Dendritic cell treated with granulocyte-macrophage colony-stimulating factor and Interleukin-4, amounts not matched to agents 40 ng/mL and 50 ng/mL, for 4 days (primary cell): ENCODE data around the gene RBM24.

ENCODE experiments used
- H3K27ac Mint-ChIP-seq: one replicate; pipeline ENCODE4 v1.8.0; 2022; ENCODE audit warnings: mild to moderate bottlenecking, mixed read lengths
- H3K27me3 Mint-ChIP-seq: one replicate; pipeline ENCODE4 v1.8.0; 2022; ENCODE audit warnings: mild to moderate bottlenecking, mixed read lengths
- H3K36me3 Mint-ChIP-seq: one replicate; pipeline ENCODE4 v1.8.0; 2022; ENCODE audit warnings: low read depth, mixed read lengths
- H3K4me1 Mint-ChIP-seq: one replicate; pipeline ENCODE4 v1.8.0; 2022; ENCODE audit warnings: low read depth, mixed read lengths
- H3K4me3 Mint-ChIP-seq: one replicate; pipeline ENCODE4 v1.8.0; 2022; ENCODE audit warnings: mild to moderate bottlenecking, moderate library complexity, mixed read lengths
- H3K9me3 Mint-ChIP-seq: one replicate; pipeline ENCODE4 v1.8.0; 2022; ENCODE audit warnings: mixed read lengths
- intact Hi-C: fragments of 100-400 bp; cut with micrococcal nuclease; formaldehyde crosslinking; loops from one replicate; pipeline ENCODE4 v1.15.0; 2022

RBM24 gene

DNA sequence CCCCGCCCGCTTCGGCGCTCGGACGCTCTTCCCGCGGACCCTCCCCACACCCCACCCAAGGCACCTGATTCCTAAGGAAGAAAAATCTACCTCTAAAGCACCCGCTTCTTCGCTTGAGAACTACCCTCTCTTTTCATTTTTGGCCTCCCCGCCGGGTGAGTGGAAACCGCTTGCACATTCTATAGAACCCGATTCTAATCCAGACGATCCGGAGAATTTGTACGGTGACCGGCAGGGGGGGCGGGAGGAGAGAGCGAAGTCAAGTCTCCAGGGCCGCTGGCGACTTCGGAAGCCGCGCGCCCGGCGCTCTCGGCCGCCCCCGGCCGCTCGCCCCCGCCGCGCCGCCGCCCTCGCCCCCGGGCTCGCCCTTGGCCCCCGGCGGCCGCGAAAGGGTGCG lies at the start of gene RBM24:
Gene RBM24 (plus strand): TSS at position 262 of the 397 bp plus-strand sequence. CDS start 221 bp downstream, outside the sequence.
- H3K36me3 Mint-ChIP-seq = no peaks in the 10 kb centered on the region
- intact Hi-C loops = no loop called here
- no peak within 1 kb of the TSS for H3K27ac Mint-ChIP-seq
- peaks cover 61% of the 10 kb centered on the region for H3K27me3 Mint-ChIP-seq
- H3K9me3 Mint-ChIP-seq = no peaks in the 10 kb centered on the region
- peaks cover 10% of the 10 kb centered on the region for H3K4me1 Mint-ChIP-seq
- peak within 1 kb of the TSS; percentile 81 for H3K4me3 Mint-ChIP-seq

DNA sequence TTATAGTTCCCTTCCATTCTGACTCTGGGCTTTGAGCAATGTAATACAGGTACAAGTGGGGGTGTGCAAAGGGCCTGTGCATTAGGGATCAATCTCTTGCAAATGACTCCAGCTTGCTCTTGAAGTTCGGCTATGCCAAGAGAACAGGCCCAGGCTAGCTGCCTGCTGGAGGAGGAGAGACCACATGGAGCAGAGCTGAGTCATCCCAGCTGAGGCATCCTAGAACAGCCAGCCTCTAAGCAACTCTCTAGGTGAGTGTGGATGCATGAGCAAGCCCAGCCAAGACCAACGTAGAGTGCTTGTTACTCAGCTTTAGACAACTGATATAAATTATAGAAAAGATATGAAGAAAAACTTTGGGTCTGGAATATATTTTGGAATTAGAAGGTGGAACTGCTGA lies 47.6 kb upstream of the RBM24 start:
- Mint-ChIP-seq H3K27ac (no peak overlapping the region), H3K27me3 (no peaks in the 10 kb centered on the region), H3K36me3 (no peaks in the 10 kb centered on the region), H3K4me3 (no peak overlapping the region), H3K4me1 (no peaks in the 10 kb centered on the region), H3K9me3 (no peaks in the 10 kb centered on the region)
- intact Hi-C loops = no loop called here

DNA sequence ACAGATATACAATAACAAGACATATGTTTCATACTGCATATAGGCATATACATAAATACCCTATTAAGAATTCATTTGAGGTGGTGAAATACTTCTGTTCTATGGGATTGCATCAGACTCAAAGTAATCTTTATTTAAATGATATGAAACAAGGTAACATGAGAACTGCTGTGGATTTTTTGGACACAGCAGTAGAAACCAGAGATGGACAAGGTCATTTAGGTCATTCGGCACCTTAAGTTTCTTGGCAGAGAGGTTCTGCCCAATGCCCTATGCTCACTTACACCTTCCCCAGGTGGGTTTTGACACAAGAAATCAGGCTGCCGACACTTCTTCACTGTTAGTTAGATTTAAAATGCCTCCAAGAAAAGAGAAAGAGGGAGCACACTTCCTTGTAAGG lies 43.9 kb upstream of the RBM24 start:
- Mint-ChIP-seq H3K27ac (no peak overlapping the region), H3K27me3 (no peaks in the 10 kb centered on the region), H3K4me1 (no peaks in the 10 kb centered on the region), H3K36me3 (no peaks in the 10 kb centered on the region), H3K4me3 (no peak overlapping the region), H3K9me3 (peaks cover 17% of the 10 kb centered on the region)
- intact Hi-C loops = no loop called here

DNA sequence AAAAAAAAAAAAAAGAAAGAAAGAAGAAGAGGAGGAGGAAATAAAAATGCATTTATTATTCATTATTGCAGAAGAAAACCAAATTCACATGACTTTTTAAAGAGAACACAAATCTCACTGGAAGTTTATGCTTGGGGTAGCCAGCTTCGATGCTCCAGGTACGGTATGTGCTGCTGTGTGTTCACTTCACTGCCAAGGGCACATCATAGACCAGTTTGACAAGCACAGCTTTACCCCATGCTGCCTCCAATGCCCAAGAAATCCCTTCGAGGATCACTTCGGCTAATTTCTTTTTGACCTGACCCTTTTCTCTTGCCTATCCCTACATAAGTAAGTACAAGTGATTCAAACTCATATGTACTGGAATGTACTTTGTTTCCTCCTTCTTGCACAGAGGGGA lies 41.9 kb upstream of the RBM24 start:
- Mint-ChIP-seq H3K4me3 (no peak overlapping the region), H3K27me3 (no peaks in the 10 kb centered on the region), H3K4me1 (no peaks in the 10 kb centered on the region), H3K27ac (no peak overlapping the region), H3K9me3 (peaks cover 21% of the 10 kb centered on the region), H3K36me3 (no peaks in the 10 kb centered on the region)
- intact Hi-C loops = no loop called here

DNA sequence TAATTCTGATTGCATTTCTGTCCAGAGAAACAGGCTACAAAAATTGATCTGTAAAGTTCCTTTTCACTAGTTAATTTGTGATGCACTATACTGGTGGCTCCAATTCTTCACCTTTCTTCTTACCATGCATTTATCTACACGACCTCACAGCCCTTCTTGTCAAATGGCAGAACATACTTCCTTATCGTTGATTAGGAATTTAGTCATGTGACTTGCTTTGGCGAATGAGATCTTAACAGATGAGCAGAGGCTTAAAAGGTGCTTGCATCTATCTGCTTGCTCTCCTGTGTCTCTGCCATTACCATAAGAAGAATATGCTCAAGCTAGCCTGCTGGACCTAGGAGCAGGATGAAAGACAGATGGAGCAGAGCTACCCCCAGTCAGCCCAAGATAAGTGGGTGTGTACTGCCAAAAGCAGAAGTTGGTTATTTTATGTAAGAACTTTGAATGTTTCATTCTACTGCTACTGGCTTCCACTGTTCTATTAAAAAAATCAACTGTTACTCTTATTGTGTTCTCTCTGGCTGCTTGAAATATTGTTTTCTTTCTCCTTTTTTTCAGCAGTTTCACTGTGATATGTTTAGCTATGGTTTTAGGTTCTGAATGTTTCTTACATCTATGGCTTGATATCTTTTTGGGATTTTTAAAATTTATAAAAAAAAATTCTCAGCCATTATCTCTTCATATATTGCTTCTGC lies 40.2 kb upstream of the RBM24 start:
- Mint-ChIP-seq H3K27ac (no peak overlapping the region), H3K9me3 (peaks cover 21% of the 10 kb centered on the region), H3K27me3 (no peaks in the 10 kb centered on the region), H3K4me3 (no peak overlapping the region), H3K36me3 (no peaks in the 10 kb centered on the region), H3K4me1 (no peaks in the 10 kb centered on the region)
- intact Hi-C loops = no loop called here

DNA sequence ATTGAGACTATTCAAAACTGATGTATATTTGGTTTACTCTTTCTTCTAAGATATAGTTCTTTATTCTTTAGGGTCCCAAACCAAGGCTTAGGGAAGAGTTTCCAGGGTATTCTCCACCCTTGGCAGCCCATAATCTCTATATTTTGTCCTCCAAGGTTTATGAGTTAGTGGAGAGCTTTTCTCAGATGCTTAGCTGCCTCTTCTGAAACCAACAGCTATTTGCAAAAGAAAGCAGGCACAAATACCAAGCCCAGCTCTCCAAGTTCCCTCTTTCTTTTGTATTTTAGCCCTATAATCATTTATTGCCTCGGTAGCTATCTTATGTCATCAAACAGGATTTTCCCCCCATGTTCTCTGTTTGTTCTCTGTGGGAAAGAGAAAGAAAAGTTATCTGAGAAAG lies 39.1 kb upstream of the RBM24 start:
- no peak overlapping the region for H3K4me3 Mint-ChIP-seq
- no peak overlapping the region for H3K27ac Mint-ChIP-seq
- no peaks in the 10 kb centered on the region for H3K27me3 Mint-ChIP-seq
- intact Hi-C loops = no loop called here
- peaks cover 21% of the 10 kb centered on the region for H3K9me3 Mint-ChIP-seq
- no peaks in the 10 kb centered on the region for H3K4me1 Mint-ChIP-seq
- H3K36me3 Mint-ChIP-seq = no peaks in the 10 kb centered on the region

DNA sequence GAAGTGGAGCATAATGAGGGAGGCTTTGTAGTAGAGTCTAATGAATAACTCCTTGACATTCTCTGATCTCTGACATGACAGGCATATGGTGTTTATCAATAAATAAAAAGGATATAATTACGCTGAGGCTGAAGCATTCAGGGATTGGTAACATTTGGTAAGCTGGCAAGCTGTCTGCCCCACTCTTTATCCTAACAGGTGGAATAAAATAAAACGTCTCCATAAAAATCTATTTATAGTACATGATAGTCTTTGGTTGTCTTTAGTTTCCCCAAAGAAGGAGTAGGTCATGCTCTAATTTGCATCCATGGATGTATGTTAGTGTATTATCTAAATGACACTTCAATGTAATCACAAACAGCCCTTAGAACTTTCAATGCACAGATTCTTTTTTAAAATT lies 30.9 kb upstream of the RBM24 start:
- H3K27me3 Mint-ChIP-seq = no peaks in the 10 kb centered on the region
- H3K4me3 Mint-ChIP-seq = no peak overlapping the region
- no peaks in the 10 kb centered on the region for H3K4me1 Mint-ChIP-seq
- no peak overlapping the region for H3K27ac Mint-ChIP-seq
- no peaks in the 10 kb centered on the region for H3K9me3 Mint-ChIP-seq
- intact Hi-C loops = no loop called here
- H3K36me3 Mint-ChIP-seq = no peaks in the 10 kb centered on the region

DNA sequence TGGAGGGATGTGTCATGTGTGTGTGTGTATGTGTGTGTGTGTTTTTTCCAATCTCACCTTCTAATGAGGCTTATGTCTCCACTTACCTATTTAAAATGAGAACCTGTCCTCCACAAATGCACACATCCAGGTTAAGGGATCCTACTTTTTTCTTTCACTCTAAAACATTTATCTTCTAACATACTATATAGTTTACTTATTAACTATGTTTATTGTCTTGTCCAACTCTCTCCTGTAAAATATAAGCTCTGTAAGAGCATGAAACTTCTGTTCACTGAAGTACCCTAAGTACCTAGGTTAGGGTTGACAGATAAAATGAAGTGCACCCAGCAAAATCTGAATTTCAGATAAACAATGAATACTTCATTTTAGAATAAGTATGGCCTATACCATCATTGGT lies 29.2 kb upstream of the RBM24 start:
- no peak overlapping the region for H3K4me3 Mint-ChIP-seq
- intact Hi-C loops = no loop called here
- H3K9me3 Mint-ChIP-seq = no peaks in the 10 kb centered on the region
- H3K27me3 Mint-ChIP-seq = no peaks in the 10 kb centered on the region
- no peaks in the 10 kb centered on the region for H3K4me1 Mint-ChIP-seq
- no peak overlapping the region for H3K27ac Mint-ChIP-seq
- H3K36me3 Mint-ChIP-seq = no peaks in the 10 kb centered on the region

DNA sequence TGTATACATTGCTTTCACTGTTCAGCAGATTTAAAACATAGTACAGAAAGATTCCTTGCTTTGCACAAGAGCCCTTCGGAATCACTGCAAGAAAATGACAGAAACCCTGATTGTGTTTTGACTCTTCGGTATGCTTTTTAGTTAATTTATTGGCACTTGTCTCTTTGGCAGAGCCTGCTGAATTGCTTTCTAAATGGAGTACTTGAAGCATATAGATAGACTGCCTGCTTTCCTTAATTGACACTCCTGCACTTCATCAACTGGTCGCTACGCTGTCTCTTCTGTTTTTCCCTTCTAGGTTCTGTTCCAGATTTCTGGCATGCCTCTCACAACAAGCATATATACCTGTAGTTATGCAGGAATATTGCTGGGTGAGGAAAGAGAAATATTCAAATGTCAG lies 22.4 kb upstream of the RBM24 start:
- no peaks in the 10 kb centered on the region for H3K36me3 Mint-ChIP-seq

DNA sequence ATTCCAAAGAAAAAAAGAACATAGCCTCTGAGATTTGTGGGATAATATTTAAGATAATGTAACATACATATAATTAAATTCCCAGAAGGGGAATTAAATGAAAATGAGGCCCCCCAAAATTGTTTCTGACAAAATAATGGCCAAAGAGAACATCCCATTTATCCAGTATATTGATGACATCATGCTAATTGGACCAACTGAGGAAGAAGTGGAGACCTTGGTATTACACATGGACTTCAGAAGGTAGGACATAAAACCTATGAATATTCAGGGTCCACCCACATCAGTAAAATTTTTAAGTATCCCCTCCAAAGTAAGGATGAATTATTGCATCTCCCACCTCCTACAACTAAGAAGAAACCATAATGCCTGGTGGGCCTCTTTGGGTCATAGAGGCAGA lies 15.6 kb upstream of the RBM24 start:
- intact Hi-C loops = no loop called here
- Mint-ChIP-seq H3K27ac (no peak overlapping the region), H3K27me3 (peaks cover 6% of the 10 kb centered on the region), H3K36me3 (no peaks in the 10 kb centered on the region), H3K4me3 (no peak overlapping the region), H3K4me1 (no peaks in the 10 kb centered on the region), H3K9me3 (no peaks in the 10 kb centered on the region)

More for the DNA sequence above, 22.4 kb upstream of the RBM24 start:
- Mint-ChIP-seq H3K27me3 (peaks cover 4% of the 10 kb centered on the region), H3K27ac (no peak overlapping the region), H3K4me3 (no peak overlapping the region), H3K4me1 (no peaks in the 10 kb centered on the region), H3K9me3 (no peaks in the 10 kb centered on the region)
- intact Hi-C loops = no loop called here

DNA sequence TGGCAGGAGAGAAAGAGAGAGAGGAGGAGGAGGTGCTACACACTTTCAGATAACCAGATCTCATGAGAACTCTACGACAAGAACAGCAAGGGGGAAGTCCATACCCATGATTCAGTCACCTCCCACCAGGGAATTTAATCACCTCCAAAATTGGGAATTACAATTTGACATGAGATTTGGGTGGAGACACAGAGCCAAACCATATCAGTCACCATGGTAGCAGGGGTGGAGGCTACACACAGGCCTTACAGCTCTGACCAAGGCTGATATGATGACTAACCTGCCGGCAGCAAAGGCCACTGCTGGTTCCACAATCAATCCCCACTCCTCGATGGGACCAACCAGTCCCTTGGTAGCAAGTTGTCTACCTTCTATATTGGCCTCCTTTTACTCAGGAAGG lies 13.6 kb upstream of the RBM24 start:
- Mint-ChIP-seq H3K9me3 (no peaks in the 10 kb centered on the region), H3K27ac (no peak overlapping the region), H3K27me3 (peaks cover 4% of the 10 kb centered on the region), H3K4me1 (no peaks in the 10 kb centered on the region), H3K4me3 (no peak overlapping the region), H3K36me3 (no peaks in the 10 kb centered on the region)
- intact Hi-C loops = no loop called here

DNA sequence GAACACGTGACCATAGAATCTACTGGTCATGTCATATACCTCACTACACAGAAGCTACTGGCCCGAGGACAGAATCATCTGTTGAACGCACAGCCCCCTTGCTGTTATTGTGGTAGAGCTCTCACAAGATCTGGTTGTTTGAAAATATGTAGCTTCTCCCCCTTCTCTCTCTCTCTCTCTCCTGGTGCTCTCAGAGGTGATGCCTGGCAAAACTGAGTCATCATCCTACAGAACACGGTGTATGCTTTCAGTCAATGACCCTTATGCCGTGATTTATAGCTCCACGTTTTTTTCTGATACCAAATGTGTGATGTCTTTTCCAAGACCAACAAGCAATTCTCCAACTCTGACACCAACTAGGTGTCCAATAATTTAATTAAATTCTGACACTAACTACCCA lies 13.0 kb upstream of the RBM24 start:
- no peaks in the 10 kb centered on the region for H3K4me1 Mint-ChIP-seq
- intact Hi-C loops = no loop called here
- no peaks in the 10 kb centered on the region for H3K36me3 Mint-ChIP-seq
- no peaks in the 10 kb centered on the region for H3K9me3 Mint-ChIP-seq
- H3K4me3 Mint-ChIP-seq = no peak overlapping the region
- H3K27ac Mint-ChIP-seq = no peak overlapping the region
- peaks cover 4% of the 10 kb centered on the region for H3K27me3 Mint-ChIP-seq

DNA sequence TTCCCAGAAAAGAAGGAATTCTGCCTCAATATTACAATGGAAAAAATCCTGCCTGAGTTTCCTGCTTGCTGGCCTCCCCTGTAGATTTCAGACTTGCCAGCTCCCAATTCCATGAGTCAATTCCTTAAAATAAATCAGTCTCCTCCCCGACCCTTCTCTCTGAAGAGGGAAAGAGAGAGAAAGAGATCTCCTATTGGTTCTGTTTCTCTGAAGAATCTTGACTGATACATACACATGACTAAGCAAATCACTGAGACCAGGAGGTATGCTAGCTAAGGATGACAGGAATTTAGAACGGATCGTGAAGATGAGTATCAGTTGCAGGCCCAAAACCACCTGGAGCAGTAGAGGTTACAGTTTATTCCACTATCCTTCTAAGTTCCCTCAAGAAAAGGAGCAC lies 11.3 kb upstream of the RBM24 start:
- Mint-ChIP-seq H3K4me1 (no peaks in the 10 kb centered on the region), H3K9me3 (no peaks in the 10 kb centered on the region), H3K4me3 (no peak overlapping the region), H3K27me3 (peaks cover 5% of the 10 kb centered on the region), H3K27ac (no peak overlapping the region), H3K36me3 (no peaks in the 10 kb centered on the region)
- intact Hi-C loops = no loop called here

DNA sequence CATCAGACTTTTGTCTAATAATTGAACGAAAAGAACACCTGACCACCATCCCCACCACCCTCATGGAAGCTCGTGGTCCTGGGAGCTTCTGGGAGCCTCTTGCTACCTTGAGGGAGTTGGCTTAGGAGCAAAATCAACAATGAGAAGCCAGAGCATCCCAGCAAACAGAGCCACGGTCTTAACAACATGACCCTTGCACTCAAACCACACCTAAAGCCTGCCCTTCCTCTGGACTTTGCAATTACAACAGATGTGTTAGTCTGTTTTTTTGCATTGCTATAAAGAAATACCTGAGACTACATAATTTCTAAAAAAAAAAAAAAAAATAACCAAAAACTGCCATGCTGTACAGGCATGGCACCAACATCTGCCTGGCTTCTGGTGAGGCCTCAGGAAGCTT lies 9.5 kb upstream of the RBM24 start:
- H3K27ac Mint-ChIP-seq = no peak overlapping the region
- peaks cover 6% of the 10 kb centered on the region for H3K27me3 Mint-ChIP-seq
- no peak overlapping the region for H3K4me3 Mint-ChIP-seq
- intact Hi-C loops = no loop called here
- H3K4me1 Mint-ChIP-seq = no peaks in the 10 kb centered on the region
- H3K36me3 Mint-ChIP-seq = no peaks in the 10 kb centered on the region
- H3K9me3 Mint-ChIP-seq = no peaks in the 10 kb centered on the region

DNA sequence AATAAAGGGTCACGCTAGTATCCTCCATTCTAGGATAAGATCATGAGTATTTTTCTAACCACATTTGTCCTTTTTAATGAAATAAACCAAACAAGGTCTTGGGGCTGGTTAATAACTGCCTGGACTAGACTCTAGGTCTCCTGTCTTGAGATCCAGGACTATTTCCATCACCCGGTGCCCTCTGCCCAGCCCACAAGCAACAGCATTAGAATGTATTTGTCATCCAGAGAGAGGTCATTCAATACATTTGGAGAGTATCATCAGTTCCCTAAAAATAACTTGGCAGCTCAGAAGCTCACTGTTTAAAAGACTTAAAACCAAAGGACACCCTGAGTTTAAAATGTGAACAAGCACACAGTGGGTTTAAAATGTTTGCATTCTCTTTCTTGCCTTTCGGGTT lies 4.4 kb upstream of the RBM24 start:
- peaks cover 39% of the 10 kb centered on the region for H3K27me3 Mint-ChIP-seq
- H3K9me3 Mint-ChIP-seq = no peaks in the 10 kb centered on the region
- H3K36me3 Mint-ChIP-seq = no peaks in the 10 kb centered on the region

More for the DNA sequence above, 4.4 kb upstream of the RBM24 start:
- H3K4me1 Mint-ChIP-seq = peaks cover 5% of the 10 kb centered on the region
- no peak overlapping the region for H3K27ac Mint-ChIP-seq
- intact Hi-C loops = no loop called here
- H3K4me3 Mint-ChIP-seq = no peak overlapping the region
